ENCODE measurements around the gene TNFAIP8L1. TPM values are rescaled to one million over a fixed set of nuclear protein-coding genes. Genes with fewer than 3 reads are reported as not detected.

Gene TNFAIP8L1
- total and polyA plus RNA-seq, 9 donors, result 6.8 to 15.5 (median 12.9) TPM

GRCh38 chr19:4596033-4596904 lies 43.0 kb upstream of the TNFAIP8L1 start:
- Histone ChIP-seq H3K9me3 (replicated peaks; ENCODE audit: control insufficient read depth, low read depth, low read length) (no peaks in the 10 kb centered on the region), H3K36me3 (ENCODE audit: control insufficient read depth, insufficient read depth, low read length) (no peaks in the 10 kb centered on the region), H3K4me1 (ENCODE audit: control insufficient read depth, insufficient read depth, low read length) (peaks cover 29% of the 10 kb centered on the region), H3K4me3 (ENCODE audit: low read length) (no peak overlapping the region), H3K27me3 (ENCODE audit: control insufficient read depth, insufficient read depth, low read length) (peaks cover 29% of the 10 kb centered on the region), H3K27ac (ENCODE audit: low read length) (peak overlapping the region; percentile 67)
- WGBS (ENCODE audit: insufficient coverage), result 30% methylated on average over 7 of the region's 21 CpGs
- DNase-seq, result peak; percentile 79

GRCh38 chr19:4597278-4597974 lies 41.9 kb upstream of the TNFAIP8L1 start:
- WGBS (ENCODE audit: insufficient coverage), result under 1% methylated on average over 23 of the region's 27 CpGs
- peaks cover 32% of the 10 kb centered on the region for H3K27me3 ChIP-seq (ENCODE audit: control insufficient read depth, insufficient read depth, low read length)
- H3K4me1 ChIP-seq (ENCODE audit: control insufficient read depth, insufficient read depth, low read length), result peaks cover 29% of the 10 kb centered on the region

GRCh38 chr19:4597975-4598671 lies 41.2 kb upstream of the TNFAIP8L1 start:
- H3K4me3 ChIP-seq (ENCODE audit: low read length), result no peak overlapping the region
- 0% methylated on average over 8 of the region's 32 CpGs for WGBS (ENCODE audit: insufficient coverage)
- peaks cover 32% of the 10 kb centered on the region for H3K27me3 ChIP-seq (ENCODE audit: control insufficient read depth, insufficient read depth, low read length)
- H3K4me1 ChIP-seq (ENCODE audit: control insufficient read depth, insufficient read depth, low read length), result peaks cover 26% of the 10 kb centered on the region
- H3K9me3 ChIP-seq (replicated peaks; ENCODE audit: control insufficient read depth, low read depth, low read length), result no peaks in the 10 kb centered on the region
- no peaks in the 10 kb centered on the region for H3K36me3 ChIP-seq (ENCODE audit: control insufficient read depth, insufficient read depth, low read length)
- peak; percentile 80 for DNase-seq
- peak overlapping the region; percentile 71 for H3K27ac ChIP-seq (ENCODE audit: low read length)

More at GRCh38 chr19:4597278-4597974, 41.9 kb upstream of the TNFAIP8L1 start:
- Histone ChIP-seq H3K36me3 (ENCODE audit: control insufficient read depth, insufficient read depth, low read length) (no peaks in the 10 kb centered on the region), H3K4me3 (ENCODE audit: low read length) (no peak overlapping the region), H3K9me3 (replicated peaks; ENCODE audit: control insufficient read depth, low read depth, low read length) (no peaks in the 10 kb centered on the region), H3K27ac (ENCODE audit: low read length) (peak overlapping the region; percentile 15)
- DNase-seq, result peak; percentile 40

- peaks cover 34% of the 10 kb centered on the region for H3K27me3 ChIP-seq (ENCODE audit: control insufficient read depth, insufficient read depth, low read length)
- WGBS (ENCODE audit: insufficient coverage), result 3% methylated on average over 7 of the region's 17 CpGs
- H3K4me3 ChIP-seq (ENCODE audit: low read length), result no peak overlapping the region
- H3K27ac ChIP-seq (ENCODE audit: low read length), result no peak overlapping the region
- H3K36me3 ChIP-seq (ENCODE audit: control insufficient read depth, insufficient read depth, low read length), result no peaks in the 10 kb centered on the region
- peaks cover 26% of the 10 kb centered on the region for H3K4me1 ChIP-seq (ENCODE audit: control insufficient read depth, insufficient read depth, low read length)
- DNase-seq, result no peak
- no peaks in the 10 kb centered on the region for H3K9me3 ChIP-seq (replicated peaks; ENCODE audit: control insufficient read depth, low read depth, low read length)
These were observed 40.6 kb upstream of the TNFAIP8L1 start for GRCh38 chr19:4598712-4599111.

- no peak for DNase-seq
- peaks cover 40% of the 10 kb centered on the region for H3K27me3 ChIP-seq (ENCODE audit: control insufficient read depth, insufficient read depth, low read length)
- WGBS (ENCODE audit: insufficient coverage), result 83% methylated on average over 8 of the region's 10 CpGs
- no peak overlapping the region for H3K27ac ChIP-seq (ENCODE audit: low read length)
- H3K9me3 ChIP-seq (replicated peaks; ENCODE audit: control insufficient read depth, low read depth, low read length), result no peaks in the 10 kb centered on the region
- H3K36me3 ChIP-seq (ENCODE audit: control insufficient read depth, insufficient read depth, low read length), result no peaks in the 10 kb centered on the region
- peaks cover 23% of the 10 kb centered on the region for H3K4me1 ChIP-seq (ENCODE audit: control insufficient read depth, insufficient read depth, low read length)
- H3K4me3 ChIP-seq (ENCODE audit: low read length), result no peak overlapping the region
These were observed 39.2 kb upstream of the TNFAIP8L1 start for GRCh38 chr19:4600082-4600481.

GRCh38 chr19:4600893-4601292 lies 38.4 kb upstream of the TNFAIP8L1 start:
- Histone ChIP-seq H3K4me3 (ENCODE audit: low read length) (no peak overlapping the region), H3K27ac (ENCODE audit: low read length) (no peak overlapping the region), H3K9me3 (replicated peaks; ENCODE audit: control insufficient read depth, low read depth, low read length) (no peaks in the 10 kb centered on the region), H3K36me3 (ENCODE audit: control insufficient read depth, insufficient read depth, low read length) (no peaks in the 10 kb centered on the region), H3K27me3 (ENCODE audit: control insufficient read depth, insufficient read depth, low read length) (peaks cover 40% of the 10 kb centered on the region), H3K4me1 (ENCODE audit: control insufficient read depth, insufficient read depth, low read length) (peaks cover 19% of the 10 kb centered on the region)
- no peak for DNase-seq
- 72% methylated on average over 5 of the region's 5 CpGs for WGBS (ENCODE audit: insufficient coverage)

- H3K36me3 ChIP-seq (ENCODE audit: control insufficient read depth, insufficient read depth, low read length), result no peaks in the 10 kb centered on the region
- H3K27me3 ChIP-seq (ENCODE audit: control insufficient read depth, insufficient read depth, low read length), result peaks cover 27% of the 10 kb centered on the region
- WGBS (ENCODE audit: insufficient coverage), result 96% methylated on average over 5 of the region's 5 CpGs
- no peak overlapping the region for H3K4me3 ChIP-seq (ENCODE audit: low read length)
- H3K9me3 ChIP-seq (replicated peaks; ENCODE audit: control insufficient read depth, low read depth, low read length), result no peaks in the 10 kb centered on the region
- peaks cover 18% of the 10 kb centered on the region for H3K4me1 ChIP-seq (ENCODE audit: control insufficient read depth, insufficient read depth, low read length)
- DNase-seq, result no peak
- H3K27ac ChIP-seq (ENCODE audit: low read length), result no peak overlapping the region
These were observed 37.0 kb upstream of the TNFAIP8L1 start for GRCh38 chr19:4602173-4602788.

GRCh38 chr19:4602915-4603314 lies 36.4 kb upstream of the TNFAIP8L1 start:
- 100% methylated on average over 1 of the region's 1 CpG for WGBS (ENCODE audit: insufficient coverage)
- Histone ChIP-seq H3K27me3 (ENCODE audit: control insufficient read depth, insufficient read depth, low read length) (peaks cover 25% of the 10 kb centered on the region), H3K9me3 (replicated peaks; ENCODE audit: control insufficient read depth, low read depth, low read length) (no peaks in the 10 kb centered on the region), H3K36me3 (ENCODE audit: control insufficient read depth, insufficient read depth, low read length) (no peaks in the 10 kb centered on the region), H3K4me1 (ENCODE audit: control insufficient read depth, insufficient read depth, low read length) (peaks cover 15% of the 10 kb centered on the region), H3K27ac (ENCODE audit: low read length) (no peak overlapping the region), H3K4me3 (ENCODE audit: low read length) (no peak overlapping the region)
- no peak for DNase-seq

GRCh38 chr19:4604912-4605311 lies 34.4 kb upstream of the TNFAIP8L1 start:
- Histone ChIP-seq H3K4me1 (ENCODE audit: control insufficient read depth, insufficient read depth, low read length) (peaks cover 8% of the 10 kb centered on the region), H3K9me3 (replicated peaks; ENCODE audit: control insufficient read depth, low read depth, low read length) (no peaks in the 10 kb centered on the region)
- no peak for DNase-seq

More at GRCh38 chr19:4604912-4605311, 34.4 kb upstream of the TNFAIP8L1 start:
- no peak overlapping the region for H3K4me3 ChIP-seq (ENCODE audit: low read length)
- H3K36me3 ChIP-seq (ENCODE audit: control insufficient read depth, insufficient read depth, low read length), result no peaks in the 10 kb centered on the region
- H3K27ac ChIP-seq (ENCODE audit: low read length), result no peak overlapping the region
- whole genome bisulfite sequencing (ENCODE audit: insufficient coverage), result 57% methylated on average over 1 of the region's 6 CpGs
- H3K27me3 ChIP-seq (ENCODE audit: control insufficient read depth, insufficient read depth, low read length), result peaks cover 17% of the 10 kb centered on the region

All from muscle of leg (tissue), 11 donors.